ENCODE measurements around the gene SPATA32.
"Not testable (repeated sequence)": the region's sequence is repeated elsewhere in the genome, so short reads cannot be mapped to it uniquely, and the experiment has no call there.

Gene SPATA32

GRCh38 chr17:45273551-45273957 is 11.7 kb upstream of the SPATA32 start:
- no peak for DNase-seq

- DNase-seq = no peak
Observed at GRCh38 chr17:45271603-45272002, 9.7 kb upstream of the SPATA32 start.

- no peak for DNase-seq
Observed at GRCh38 chr17:45270828-45271418, 9.0 kb upstream of the SPATA32 start.

DNA sequence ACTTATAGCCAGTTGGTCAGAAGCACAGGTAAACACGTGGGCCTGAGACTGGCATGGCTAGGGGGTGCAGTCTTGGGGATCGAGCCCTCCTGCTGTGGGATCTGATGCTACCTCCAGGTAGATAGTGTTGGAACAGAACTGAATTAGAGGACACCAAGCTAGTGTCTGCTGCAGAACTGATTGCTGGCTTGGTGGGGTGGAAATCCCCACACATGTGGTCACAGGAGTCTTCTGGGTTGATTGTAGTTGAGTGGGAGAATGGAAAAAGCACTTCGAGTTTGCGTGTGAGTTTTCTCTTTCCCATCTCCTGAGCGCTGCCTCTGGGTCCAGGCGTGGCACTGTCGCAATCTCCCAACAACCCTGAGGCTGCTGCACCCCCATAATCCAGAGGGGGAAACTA is 8.0 kb upstream of the SPATA32 start:
- DNase-seq = no peak

DNA sequence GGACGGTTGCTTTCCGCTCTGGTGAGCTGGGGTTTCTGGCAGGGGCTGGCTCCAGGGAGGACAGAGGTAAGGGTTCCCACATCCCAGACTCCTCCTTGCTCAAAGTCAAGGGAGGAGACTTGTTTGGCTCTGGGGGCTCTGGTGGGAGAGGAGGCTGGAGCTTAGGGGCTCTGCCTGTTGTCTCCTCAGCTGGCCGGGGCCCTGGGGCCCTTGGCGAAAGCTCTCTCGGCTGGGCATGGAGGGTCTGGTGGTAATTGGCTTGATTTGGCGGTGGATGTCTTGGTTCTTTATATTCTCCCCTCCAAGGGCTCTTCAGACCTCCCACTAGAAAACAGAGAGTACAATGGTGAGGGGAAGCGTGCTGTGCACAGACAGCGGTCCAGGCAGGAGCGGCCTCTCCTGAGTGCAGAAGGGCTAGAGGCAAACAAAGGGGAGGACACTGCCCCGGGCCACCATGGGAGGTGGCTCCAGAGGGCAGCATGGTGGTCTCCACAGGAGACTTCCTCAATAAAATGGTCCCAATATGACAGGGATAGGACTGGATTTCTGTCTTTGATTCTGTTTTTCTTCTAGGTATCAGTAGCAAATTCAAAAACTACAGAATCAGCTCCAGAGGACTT is 5.7 kb upstream of the SPATA32 start:
- DNase-seq = no peak

DNA sequence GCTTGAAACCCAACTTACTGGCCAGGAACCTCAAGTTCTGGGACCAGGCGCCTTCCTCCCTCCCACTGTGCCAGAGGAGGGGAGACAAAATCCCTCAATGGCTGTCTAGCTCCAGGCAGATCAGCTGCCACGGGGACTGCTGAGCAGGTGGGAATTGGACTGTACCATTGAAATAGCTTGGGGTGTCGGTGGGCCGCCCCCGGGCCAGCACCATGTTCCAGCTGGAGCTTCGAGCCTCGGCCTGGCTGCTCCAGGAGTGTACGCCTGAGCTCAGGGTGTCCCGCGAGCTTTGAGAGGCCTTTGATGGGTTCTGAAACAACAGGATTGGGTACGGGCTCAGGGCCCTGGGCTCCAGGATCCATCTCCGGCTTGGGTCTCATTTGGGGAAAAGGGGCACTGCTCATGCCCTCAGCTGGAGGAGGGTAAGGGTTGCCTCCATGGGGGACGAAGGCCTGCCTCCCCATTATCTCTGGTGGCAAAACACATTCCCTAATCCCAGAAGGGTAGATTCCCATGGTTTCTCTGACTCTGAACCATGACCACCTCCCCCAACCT is 4.6 kb upstream of the SPATA32 start:
- no peak for DNase-seq

- no peak for DNase-seq
Observed at GRCh38 chr17:45265821-45266220, 3.9 kb upstream of the SPATA32 start.

DNA sequence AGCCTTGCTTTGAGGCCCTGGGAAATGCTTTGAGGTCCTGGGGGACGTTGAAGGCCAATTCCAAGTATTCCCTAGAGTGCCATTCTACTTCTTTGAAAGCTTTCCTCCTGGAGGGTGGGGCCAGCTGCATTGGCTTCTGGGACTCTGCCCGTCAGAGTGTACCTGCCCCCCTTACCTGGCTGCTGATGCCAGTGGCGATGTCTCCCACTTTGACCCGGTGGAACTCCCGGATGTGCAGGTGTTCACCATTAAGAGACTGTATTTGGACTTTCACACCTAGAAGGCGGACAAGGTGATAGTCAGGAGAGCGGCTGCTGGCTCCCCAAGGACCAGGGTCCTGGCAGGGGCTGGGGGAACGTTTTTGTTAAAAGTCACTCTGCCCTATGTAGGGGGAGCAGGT is 3.1 kb upstream of the SPATA32 start:
- DNase-seq = no peak

DNA sequence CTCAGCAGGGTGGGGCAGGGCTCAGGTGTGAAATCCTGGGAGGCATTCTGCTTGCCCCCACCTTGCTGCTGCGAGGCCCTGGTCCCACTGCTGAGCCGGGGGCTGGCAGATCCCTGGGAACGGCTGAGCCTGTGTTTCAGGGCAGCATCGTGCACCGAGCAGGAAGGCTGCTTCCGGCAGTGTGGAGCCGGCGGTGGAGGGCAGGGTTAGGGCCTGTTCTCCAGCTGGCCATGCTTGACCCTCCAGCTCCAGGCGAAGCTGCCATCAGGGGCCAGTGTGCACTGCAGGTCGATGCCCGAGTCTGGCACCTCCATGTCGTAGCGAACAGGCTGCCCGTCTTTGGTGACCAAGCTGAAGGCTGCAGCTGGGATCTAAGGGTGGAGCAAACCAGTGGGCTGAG is 2.5 kb upstream of the SPATA32 start:
- DNase-seq = no peak

- DNase-seq = no peak
Observed at GRCh38 chr17:45263477-45263860, 1.6 kb upstream of the SPATA32 start.

DNA sequence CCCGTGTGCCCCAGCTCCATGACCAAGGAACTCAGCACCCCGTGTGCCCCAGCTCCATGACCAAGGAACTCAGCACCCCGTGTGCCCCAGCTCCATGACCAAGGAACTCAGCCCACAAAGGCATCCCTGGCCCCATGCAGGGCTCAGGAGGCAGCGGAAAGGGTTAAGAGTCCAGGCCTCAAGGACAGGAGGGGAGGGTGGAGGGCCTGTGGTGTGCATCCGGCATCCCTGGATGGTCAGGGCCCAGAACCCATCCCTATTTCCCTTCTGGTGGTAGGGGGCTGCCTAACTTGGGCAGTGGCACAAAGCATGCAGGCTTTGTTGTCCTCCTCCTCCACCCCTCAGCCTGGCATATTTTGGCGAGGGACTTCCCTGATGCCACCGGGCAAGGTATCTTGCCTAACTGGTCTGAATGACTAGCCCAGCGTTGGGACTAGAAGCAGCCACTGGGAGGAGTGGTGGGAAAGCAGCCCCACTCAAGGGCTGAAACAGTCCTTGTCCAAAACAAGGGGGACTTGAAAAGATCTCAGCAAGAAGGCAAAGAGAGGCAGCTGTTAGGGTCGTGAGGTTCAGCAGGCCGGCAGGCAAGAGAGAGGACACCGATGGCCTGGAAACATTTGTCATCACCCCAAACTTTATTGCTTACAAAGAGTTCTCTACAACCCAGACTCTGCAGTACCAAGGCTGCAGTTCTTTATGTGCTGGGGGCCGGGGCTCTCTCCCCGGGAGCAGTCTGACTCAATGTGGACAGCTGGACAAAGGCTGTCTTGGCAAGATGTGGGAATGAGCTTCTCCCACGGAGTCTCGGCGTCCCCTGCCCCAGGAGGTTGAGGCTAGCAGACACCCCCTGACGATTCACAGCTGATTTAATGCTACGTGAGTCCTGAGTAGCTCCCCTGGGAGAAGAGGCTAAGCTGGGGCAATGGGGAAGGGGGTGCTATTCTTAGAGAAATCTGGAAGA is 902 bp upstream of the SPATA32 start:
- no peak for DNase-seq

GRCh38 chr17:45260204-45260783 is 1.6 kb downstream of the SPATA32 start:
- DNase-seq = no peak

GRCh38 chr17:45258981-45259380 is 2.9 kb downstream of the SPATA32 start:
- DNase-seq = no peak

DNA sequence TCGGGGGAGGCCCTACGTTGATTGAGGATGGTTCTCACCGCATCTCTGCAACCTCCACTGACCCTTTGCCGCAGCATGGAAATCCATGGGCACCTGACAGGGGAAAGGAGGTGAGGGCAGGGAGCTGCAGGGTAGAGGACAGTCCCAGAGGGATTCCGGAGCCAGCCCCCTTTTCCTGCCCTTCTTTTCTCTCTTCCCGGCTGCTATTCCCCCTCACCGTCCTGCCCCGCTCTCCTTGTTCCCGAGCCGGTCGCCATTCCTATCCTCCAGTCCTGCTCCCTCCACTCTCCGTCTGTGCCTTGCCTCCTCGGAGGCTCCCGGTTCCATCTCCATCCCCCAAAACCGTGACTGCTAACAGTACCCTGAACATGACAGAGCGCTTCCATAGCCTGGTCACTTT is 4.8 kb downstream of the SPATA32 start:
- DNase-seq = no peak

DNA sequence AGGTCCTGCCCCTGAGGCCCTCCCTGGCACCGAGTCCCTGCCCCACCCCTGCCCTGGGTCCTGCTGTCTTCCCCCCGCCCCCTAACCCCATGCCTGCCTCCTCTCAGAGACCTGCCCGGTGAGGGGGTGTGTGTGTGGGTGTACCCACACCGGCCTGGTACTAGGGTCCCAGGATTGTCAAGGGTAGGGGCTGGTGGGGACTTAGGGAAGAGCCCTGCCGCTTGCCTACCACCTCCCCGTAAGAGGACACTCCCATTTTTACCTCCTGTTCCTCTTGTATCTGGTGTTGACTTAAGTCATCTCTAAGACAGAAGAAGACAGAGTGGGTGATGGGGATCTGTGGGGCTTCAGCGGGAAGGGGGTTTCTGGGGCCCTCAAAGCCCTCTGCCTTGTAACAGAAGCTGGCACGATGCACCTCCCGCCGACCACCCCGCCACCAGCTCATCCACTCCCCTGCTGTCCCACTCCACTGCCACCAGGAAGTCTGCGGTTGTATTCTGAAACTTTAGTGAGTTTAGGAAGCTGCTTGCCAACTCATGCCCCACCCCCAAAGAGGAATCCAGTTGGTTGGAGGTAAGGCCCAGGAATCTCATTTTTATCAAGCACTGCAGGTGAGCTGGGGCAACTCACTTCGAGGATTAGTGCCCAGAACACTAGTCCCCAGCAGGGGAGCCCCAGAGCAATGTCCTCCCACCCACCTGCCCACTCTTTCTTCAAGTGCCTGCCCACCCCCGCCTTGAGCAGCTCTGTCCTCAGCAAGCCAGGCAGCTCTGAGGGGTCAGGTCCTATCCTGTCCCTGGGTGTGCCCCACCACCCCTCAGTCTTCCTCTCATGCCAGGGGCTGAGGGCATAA is 5.6 kb downstream of the SPATA32 start:
- DNase-seq = no peak

GRCh38 chr17:45255358-45255757 is 6.5 kb downstream of the SPATA32 start:
- no peak for DNase-seq

DNA sequence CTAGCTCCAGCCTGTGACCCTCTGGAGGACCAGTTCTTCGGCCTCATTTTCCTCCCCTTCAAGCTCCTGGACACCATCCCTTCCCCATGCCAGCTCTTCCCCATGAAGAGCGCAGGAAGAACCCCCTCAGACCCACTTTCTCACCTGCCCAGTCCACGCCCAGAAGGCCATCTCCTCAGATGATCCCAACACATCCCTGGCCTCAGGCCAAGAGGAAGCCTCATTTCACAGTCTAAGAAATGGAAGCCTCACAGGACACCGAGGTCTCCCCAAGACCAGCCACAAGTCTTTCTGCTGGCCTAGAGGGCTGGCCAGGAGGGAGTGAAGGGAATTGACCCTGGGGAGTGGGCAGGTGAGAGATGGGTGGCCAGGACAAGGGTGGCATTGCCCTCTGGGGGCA is 8.0 kb downstream of the SPATA32 start:
- DNase-seq = no peak

DNA sequence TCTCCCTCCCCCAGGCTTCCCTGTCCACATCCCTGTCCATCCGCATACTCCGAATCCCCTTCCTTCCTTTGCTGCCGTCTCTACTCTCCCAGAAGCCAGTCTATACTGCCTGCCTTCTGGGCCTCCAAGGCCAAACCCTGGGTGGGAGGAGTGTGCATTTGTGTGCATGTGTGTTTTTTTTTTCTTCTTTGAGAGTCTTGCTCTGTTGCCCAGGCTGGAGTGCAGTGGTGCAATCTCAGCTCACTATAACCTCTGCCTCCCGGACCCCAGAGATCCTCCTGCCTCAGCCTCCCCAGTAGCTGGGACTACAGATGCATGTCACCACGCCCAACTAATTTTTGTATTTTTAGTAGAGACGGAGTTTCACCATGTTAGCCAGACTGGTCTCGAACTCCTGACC is 8.7 kb downstream of the SPATA32 start:
- not testable (repeated sequence) for DNase-seq

- DNase-seq = no peak
Observed at GRCh38 chr17:45251931-45252330, 10.0 kb downstream of the SPATA32 start.

GRCh38 chr17:45248132-45248957 is 13.5 kb downstream of the SPATA32 start:
- no peak for DNase-seq
